HG03521 (cell line): ENCODE data around the gene EXO5.
"Not testable (repeated sequence)": the region's sequence is repeated elsewhere in the genome, so short reads cannot be mapped to it uniquely, and the experiment has no call there.

Experiments
- ATAC-seq: cut with Tn5 transposase; IDR thresholded peaks from one replicate; pipeline ENCODE4 v1.9.1; 2021; ENCODE audit warnings: mild to moderate bottlenecking, moderate library complexity; ENCODE audit not compliant: unreplicated experiment

The EXO5 gene

GRCh38 chr1:40546957-40547356, 38.4 kb downstream of the EXO5 start:
- ATAC-seq = no peak

- no peak for ATAC-seq
Measured at GRCh38 chr1:40553017-40553416, 44.5 kb downstream of the EXO5 start.

GRCh38 chr1:40554807-40555206, 46.2 kb downstream of the EXO5 start:
- ATAC-seq = not testable (repeated sequence)

- no peak for ATAC-seq
Measured at GRCh38 chr1:40556121-40556520, 47.6 kb downstream of the EXO5 start.

GRCh38 chr1:40558241-40558640, 49.7 kb downstream of the EXO5 start:
- not testable (repeated sequence) for ATAC-seq

GRCh38 chr1:40562185-40562584, 53.6 kb downstream of the EXO5 start:
- no peak for ATAC-seq

- ATAC-seq = no peak
Measured at GRCh38 chr1:40563266-40563665, 54.7 kb downstream of the EXO5 start.

GRCh38 chr1:40564506-40564905, 55.9 kb downstream of the EXO5 start:
- no peak for ATAC-seq

- no peak for ATAC-seq
Measured at GRCh38 chr1:40564913-40565312, 56.3 kb downstream of the EXO5 start.
